HG02571 (cell line): ENCODE data around the gene DEAF1.

Source experiments
- ATAC-seq: cut with Tn5 transposase; IDR thresholded peaks from one replicate; pipeline ENCODE4 v1.9.1; 2021; ENCODE audit warnings: mild to moderate bottlenecking, moderate library complexity; ENCODE audit not compliant: unreplicated experiment

Gene DEAF1

DNA sequence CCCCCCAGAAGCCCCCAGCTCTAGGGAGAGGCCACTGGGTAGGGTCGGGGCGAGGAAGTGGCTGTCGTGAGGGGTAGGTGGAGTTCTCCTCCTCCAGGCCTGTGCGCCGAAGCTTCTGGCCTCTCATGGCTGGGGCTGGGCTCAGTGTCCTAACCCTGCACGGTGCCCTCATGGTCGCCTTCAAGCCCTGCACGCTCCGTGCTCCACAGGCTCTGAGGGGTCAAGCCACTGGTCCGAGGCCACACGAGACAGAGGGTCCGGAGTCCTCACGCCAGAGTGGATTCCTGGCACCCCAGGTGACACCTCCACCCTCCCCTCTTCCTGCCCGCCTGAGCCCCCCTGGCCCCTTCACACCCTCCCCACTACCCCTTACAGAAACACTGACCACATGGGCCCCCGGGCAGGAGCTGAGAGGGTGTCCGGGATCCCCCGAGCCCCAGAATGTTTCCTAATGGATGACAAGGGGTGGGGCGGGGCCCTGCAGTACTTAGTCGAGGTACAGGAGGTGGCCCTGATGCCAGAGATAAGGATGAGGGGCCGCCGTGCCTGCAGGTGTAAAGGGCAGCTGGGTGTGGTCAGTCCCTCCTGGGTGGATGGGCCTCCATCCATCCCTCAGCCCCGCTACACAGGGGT, 69.3 kb downstream of the DEAF1 start:
- ATAC-seq: no peak

DNA sequence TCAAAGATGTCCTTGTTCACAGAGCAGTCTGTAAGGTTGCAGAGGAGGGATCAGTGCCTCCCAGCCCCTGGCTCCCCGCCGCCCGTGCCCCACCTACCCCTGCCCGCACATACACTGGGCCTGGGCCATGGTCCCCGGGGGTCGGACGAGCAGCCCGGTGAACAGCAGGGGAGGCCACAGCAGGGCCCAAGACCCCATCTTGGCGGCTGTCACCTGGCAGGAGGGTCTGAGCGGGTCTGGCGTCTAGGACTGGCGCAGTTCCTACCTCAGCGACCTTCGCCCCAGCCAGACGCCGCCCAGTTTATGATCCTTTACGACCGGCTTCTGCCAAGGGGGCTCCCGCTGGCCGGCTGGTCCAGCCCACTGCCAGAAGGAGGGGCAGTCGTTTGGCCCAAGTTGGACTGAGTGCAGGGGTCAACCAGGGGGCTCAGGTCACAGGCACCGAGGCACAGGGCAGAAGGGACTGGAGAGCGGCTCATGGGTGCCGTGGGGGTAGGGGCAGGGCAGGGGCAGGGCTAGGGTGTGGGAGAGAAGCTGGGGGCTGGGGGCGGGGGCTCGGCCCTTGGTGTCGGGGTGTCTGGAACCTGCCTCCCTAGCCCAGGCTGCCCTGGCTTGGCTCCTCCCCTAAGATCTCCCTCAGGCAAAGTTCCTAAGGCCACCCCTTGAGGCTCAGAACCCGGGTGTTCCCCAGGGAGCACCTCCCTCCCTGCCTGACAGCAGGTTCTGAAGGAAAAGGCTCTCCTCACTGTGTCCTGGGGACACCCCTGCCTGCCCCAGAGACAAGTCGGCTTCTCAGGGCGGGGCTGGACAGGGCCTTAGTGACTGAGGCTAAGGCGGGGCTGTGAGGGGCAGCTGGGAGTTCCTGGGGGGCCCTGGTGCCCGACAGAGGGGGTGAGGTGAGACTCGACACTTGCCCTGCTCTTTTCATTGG, 70.1 kb downstream of the DEAF1 start, which contains the start of gene CDHR5:
Gene CDHR5 (minus strand): TSS at position 251 of the 931 bp plus-strand sequence. CDS start 53 bp downstream, at position 198.
- no peak for ATAC-seq

GRCh38 chr11:623999-624704, 70.9 kb downstream of the DEAF1 start:
- ATAC-seq: no peak

GRCh38 chr11:623349-623869, 71.6 kb downstream of the DEAF1 start:
- ATAC-seq: no peak

GRCh38 chr11:621838-622237, 73.2 kb downstream of the DEAF1 start:
- no peak for ATAC-seq

DNA sequence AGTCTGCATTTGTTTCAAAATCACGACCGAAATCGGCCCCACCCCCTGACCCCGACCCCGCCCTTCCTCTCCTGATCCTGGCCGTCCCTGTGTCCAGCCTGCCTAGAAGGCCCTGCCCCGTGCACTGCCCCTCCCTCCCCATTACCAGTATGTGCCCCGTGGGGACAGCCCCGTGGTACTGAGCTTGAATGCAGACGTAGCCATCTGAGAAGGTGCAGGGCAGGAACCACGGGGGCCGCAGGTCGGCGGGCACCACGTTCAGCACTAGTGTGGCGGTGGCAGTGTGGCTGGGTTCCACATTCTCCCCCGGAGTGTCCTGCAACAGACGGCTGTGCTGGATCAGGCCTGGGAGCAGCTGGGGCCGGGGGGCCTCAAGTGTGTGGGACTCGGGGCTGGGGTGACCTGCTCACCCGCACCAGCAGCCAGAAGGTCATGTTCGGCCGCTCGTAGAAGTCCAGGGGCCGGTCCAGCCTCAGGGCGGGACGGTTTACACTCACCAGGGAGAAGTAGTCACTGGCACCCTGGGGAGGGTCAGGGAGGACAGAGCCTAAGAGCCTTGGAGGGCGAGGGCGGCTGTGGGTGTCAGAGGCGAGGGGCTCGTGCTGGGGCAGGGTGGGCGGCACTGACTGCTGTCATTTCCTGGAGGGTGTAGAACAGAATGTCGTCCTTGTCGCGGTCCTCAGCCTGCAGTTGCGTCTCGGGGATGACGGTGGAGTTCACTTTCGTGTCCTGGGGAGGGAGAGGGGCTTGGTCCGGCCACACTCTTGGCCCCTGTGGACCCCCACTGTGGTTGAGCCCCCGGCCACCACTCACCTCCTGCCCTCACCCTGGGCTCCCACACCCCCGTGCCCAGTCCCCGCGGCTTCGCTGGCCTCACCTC, 73.8 kb downstream of the DEAF1 start:
- no peak for ATAC-seq

DNA sequence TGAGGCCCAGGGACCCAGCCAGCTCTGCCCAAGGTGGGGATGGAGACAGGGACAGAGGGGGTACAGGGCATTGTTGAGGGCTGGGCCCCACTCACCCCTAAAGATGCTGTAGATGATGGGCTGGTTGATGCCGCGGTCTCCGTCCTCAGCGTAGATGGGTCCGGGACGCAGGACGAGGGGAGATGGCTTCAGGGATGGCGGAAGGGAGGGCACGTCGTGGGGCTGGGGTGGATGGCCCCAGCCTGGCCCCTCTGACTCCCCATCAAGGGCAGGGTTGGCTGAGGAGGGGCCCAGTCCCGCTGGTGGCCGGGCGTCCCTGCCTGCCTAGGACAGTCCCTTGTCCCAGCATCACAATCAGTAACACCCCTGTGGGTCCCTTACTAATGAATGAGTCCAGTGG, 74.8 kb downstream of the DEAF1 start:
- ATAC-seq: no peak

GRCh38 chr11:619628-620050, 75.4 kb downstream of the DEAF1 start:
- no peak for ATAC-seq

GRCh38 chr11:618856-619627, 76.0 kb downstream of the DEAF1 start:
- no peak for ATAC-seq

DNA sequence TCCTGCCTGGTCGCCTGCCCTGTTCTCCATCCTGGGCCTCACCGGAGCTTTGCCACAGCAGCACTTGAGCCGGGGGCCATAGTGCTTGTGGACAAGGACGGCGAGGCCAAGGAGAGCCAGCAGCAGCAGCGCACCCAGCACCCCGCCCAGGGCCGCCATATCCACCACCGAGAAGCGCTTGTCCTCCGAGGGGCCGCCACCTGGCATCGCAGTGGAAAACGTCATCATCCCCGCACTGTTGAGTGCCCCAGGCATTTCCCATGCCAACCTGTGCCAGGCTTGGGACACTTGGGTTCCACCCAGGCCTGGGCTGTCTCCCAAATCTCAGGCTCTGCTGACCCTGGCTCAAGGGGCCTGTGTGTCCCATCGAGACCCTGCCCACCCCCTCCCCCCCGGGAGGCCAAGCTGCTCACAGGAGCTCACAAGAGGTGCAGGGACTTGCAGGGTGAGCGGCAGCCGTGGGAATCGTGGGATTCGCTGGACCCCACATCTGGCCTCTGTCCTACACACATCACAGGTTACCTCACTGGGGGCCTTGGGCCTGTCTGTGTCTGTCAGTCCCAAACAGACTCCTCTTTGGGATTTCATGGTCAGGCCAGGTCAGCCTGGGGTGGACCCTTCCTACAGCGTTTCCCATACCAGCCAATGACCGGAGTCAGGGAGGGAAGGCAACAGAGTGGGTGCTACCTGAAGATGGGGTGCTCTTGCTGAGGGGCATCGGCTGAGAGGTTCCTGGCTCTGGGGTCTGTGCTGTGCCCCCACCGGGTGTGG, 76.9 kb downstream of the DEAF1 start:
- ATAC-seq: no peak

DNA sequence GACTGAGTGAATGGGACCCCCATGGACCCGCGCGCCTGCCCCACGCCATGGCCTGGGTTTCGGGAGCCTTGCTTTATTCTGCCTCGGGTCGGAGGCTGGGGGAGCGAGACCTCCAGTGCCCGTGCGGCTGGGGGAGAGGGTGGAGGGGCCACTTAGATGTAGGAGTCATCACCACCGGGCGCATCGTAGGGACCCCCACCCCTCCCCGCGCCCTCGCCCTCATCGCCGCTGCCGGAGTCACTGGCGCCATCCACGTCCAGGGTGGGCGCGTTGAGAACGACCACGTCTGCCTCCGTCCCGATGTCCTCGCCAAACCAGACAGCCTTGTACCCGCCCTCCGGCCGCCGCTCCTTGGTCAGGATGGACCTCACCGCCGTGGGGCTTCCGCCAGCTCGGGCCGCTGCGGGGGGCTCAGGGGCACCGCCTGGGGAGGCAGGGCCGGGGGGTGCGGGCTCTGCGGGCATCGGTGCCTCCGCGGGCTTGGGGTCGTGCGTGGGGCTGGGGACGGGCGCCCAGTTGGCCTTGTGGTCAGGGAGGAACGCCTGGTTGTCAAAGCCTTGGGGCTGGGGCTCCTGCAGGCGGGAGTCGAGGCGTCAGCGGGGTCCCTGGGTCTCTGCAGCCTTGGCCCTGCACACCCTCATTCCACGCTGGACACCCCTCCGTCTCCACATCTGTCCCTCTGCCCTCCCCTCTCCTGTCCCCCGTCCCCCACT, 77.7 kb downstream of the DEAF1 start:
- ATAC-seq: no peak

GRCh38 chr11:616320-617198, 78.5 kb downstream of the DEAF1 start:
- no peak for ATAC-seq

- ATAC-seq: peak; percentile 68
Observed at GRCh38 chr11:615504-616319, 79.3 kb downstream of the DEAF1 start, which contains the start of gene IRF7. Gene IRF7 (minus strand): TSS chr11:615950. CDS start chr11:615364, 586 bp downstream.

GRCh38 chr11:614623-615503, 80.2 kb downstream of the DEAF1 start:
- peak; percentile 3 for ATAC-seq

DNA sequence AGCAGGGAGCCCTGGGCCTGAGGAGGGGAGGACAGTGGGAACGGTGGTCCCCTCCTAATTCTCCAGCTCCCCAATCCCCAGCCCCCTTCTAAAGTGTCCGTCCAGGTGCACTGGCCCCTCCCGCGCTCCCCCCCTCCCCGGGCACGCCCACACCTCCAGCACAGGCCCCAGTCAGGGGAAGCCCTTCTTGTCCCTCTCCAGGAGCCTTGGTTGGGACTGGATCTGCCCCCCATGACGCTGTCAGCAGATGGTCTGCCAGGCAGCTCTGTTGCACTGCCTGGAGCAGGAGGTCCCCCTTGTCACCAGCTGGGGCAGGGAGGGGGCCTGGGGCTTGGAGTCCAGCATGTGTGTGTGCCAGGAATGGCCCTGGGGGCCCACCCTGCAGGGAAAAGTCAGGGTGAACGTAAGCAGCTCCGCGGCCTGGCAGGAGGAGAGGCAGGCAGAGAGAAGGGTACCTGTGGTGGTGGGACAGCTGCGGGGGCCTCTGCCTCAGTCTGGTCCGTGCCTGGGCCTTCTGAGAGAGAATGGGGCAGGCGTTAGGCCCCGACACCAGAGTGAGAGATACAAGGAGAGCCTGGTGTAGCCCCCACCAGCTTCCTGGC, 80.9 kb downstream of the DEAF1 start:
- ATAC-seq: no peak
